HG03521 (cell line): ENCODE measurements around the gene SUV39H2.
"Not testable (repeated sequence)": the region's sequence is repeated elsewhere in the genome, so short reads cannot be mapped to it uniquely, and the experiment has no call there.

Source experiments
- ATAC-seq: cut with Tn5 transposase; IDR thresholded peaks from one replicate; pipeline ENCODE4 v1.9.1; 2021; ENCODE audit warnings: mild to moderate bottlenecking, moderate library complexity; ENCODE audit not compliant: unreplicated experiment

SUV39H2 gene

GRCh38 chr10:14873090-14873760 lies 5.4 kb upstream of the SUV39H2 start:
- ATAC-seq = no peak

GRCh38 chr10:14875941-14876340 lies 2.7 kb upstream of the SUV39H2 start:
- no peak for ATAC-seq

GRCh38 chr10:14876764-14877163 lies 1.9 kb upstream of the SUV39H2 start:
- no peak for ATAC-seq

- no peak for ATAC-seq
These were observed 660 bp downstream of the SUV39H2 start for GRCh38 chr10:14879124-14879927.

GRCh38 chr10:14879928-14880193 lies 1.2 kb downstream of the SUV39H2 start:
- ATAC-seq = no peak

- ATAC-seq = no peak
These were observed 1.6 kb downstream of the SUV39H2 start for GRCh38 chr10:14880229-14880628.

- no peak for ATAC-seq
These were observed 5.4 kb downstream of the SUV39H2 start for GRCh38 chr10:14884082-14884481.

- ATAC-seq = no peak
These were observed 10.7 kb downstream of the SUV39H2 start for GRCh38 chr10:14889318-14889717.

GRCh38 chr10:14891151-14891550 lies 12.5 kb downstream of the SUV39H2 start:
- no peak for ATAC-seq

- ATAC-seq = no peak
These were observed 25.7 kb downstream of the SUV39H2 start for GRCh38 chr10:14904316-14904732.

- ATAC-seq = no peak
These were observed 26.2 kb downstream of the SUV39H2 start for GRCh38 chr10:14904864-14905263.

- no peak for ATAC-seq
These were observed 27.2 kb downstream of the SUV39H2 start for GRCh38 chr10:14905890-14906289.

GRCh38 chr10:14906765-14907164 lies 28.1 kb downstream of the SUV39H2 start:
- ATAC-seq = no peak

GRCh38 chr10:14907591-14907990 lies 28.9 kb downstream of the SUV39H2 start:
- ATAC-seq = not testable (repeated sequence)

- no peak for ATAC-seq
These were observed 30.4 kb downstream of the SUV39H2 start for GRCh38 chr10:14909101-14909500.

GRCh38 chr10:14910953-14911352 lies 32.3 kb downstream of the SUV39H2 start:
- ATAC-seq = no peak

- ATAC-seq = no peak
These were observed 33.1 kb downstream of the SUV39H2 start for GRCh38 chr10:14911801-14912200.

- ATAC-seq = no peak
These were observed 37.9 kb downstream of the SUV39H2 start for GRCh38 chr10:14916600-14916999.

GRCh38 chr10:14917827-14918226 lies 39.2 kb downstream of the SUV39H2 start:
- ATAC-seq = no peak

- no peak for ATAC-seq
These were observed 40.3 kb downstream of the SUV39H2 start for GRCh38 chr10:14918964-14919363.

GRCh38 chr10:14924013-14924412 lies 45.3 kb downstream of the SUV39H2 start:
- no peak for ATAC-seq

- ATAC-seq = no peak
These were observed 46.6 kb downstream of the SUV39H2 start for GRCh38 chr10:14925268-14925667.

GRCh38 chr10:14926061-14926470 lies 47.4 kb downstream of the SUV39H2 start:
- no peak for ATAC-seq
